Activated T-cell treated with anti-CD3 and anti-CD28 coated beads for 24 hours (primary cell): ENCODE measurements around the gene SCN4A.
A peak's percentile ranks its signal among the peaks of the same experiment; 100 is the strongest.
"Not testable (repeated sequence)": the region's sequence is repeated elsewhere in the genome, so short reads cannot be mapped to it uniquely, and the experiment has no call there.

Experiments
- DNase-seq: peaks from one replicate; pipeline ENCODE4 v3.0.0-alpha.2; 2020; ENCODE audit warnings: low read depth

Gene SCN4A

GRCh38 chr17:63934183-63935112 is 38.3 kb downstream of the SCN4A start:
- no peak for DNase-seq

- DNase-seq: no peak
Observed at GRCh38 chr17:63933598-63933997, 39.1 kb downstream of the SCN4A start.

GRCh38 chr17:63932721-63933120 is 40.0 kb downstream of the SCN4A start:
- DNase-seq: no peak

DNA sequence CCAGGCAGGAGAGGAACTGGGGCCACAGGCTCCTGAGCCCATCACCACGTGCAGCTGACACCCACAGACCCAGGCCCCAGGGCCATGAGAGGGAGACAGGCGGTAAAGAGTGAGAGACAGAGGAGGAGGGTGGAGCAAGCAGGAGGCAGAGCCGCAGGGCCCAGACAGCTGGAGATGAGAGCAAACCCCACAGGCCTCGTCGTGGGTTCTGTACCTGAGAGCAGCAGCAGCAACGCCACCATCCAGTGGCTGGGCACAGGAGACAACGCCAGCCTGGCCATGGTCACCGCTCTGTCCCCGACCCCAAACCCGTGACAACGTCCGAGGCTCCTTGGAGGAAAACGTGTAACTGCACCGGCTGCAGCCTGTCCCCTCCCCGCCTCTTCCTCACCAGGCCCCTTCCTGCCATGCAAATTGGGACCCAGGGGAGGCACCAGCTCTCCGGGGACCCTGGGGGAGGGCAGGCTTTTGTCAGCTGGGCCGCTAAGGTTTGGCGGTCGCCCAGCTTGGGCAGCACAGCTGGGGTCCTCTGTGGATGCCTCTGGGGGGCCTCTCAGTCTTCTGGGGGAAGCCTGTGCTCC is 40.6 kb downstream of the SCN4A start, which contains the start of gene CD79B:
Gene CD79B (minus strand): TSS at position 351 of the 581 bp plus-strand sequence. CDS start 70 bp downstream, at position 281.
- peak; percentile 30 for DNase-seq

DNA sequence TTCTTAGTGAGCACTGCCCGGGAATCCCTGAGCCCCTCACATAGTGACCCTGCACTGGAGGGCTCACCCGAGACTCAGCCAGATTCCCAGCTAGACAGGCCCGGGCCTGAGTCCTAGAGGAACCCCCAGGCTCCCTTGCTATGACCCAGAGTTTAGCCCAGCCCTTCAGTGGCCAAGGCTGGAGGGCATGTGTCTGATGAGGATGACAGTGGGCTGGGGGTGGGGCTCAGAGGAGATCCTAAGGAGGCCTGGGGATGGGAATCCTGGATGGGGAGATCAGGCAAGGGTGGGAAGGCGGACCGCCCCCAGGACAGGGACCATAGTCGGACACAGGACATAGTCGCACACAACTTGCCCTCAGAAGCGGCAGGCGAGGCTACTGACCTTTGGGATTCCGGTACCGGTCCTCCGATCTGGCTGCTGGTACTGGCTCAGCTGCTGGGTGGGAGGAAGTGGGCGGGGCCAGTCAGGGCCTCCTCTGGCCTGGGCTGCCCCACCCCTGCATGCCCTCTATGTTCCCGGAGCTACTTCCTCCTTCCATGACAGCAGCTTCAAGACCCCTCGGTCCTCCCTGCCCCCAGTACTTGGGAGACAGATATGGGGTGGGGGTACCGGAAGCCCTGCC is 41.7 kb downstream of the SCN4A start:
- peak; percentile 35 for DNase-seq

- DNase-seq: no peak
Observed at GRCh38 chr17:63929860-63930766, 42.6 kb downstream of the SCN4A start.

- no peak for DNase-seq
Observed at GRCh38 chr17:63928966-63929695, 43.6 kb downstream of the SCN4A start.

GRCh38 chr17:63928172-63928666 is 44.5 kb downstream of the SCN4A start:
- no peak for DNase-seq

GRCh38 chr17:63927464-63928171 is 45.1 kb downstream of the SCN4A start:
- DNase-seq: no peak

DNA sequence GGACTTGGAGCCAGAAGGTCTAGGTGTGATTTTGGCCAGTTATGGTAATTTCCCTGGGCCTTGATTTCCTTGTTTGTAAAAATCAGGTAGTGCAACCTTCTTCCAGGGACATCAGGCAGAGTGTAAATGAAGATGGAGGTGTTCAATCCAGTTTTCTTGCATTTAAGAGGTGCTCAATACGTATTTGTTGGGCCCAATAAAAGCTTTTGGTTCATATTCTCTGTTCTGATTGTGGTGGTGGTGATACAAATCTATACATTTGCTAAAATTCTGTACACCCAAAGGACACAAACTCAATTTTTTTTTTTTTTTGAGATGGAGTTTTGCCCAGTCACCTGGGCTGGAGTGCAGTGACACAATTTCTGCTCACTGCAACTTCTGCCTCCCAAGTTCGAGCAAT is 46.6 kb downstream of the SCN4A start:
- DNase-seq: no peak

GRCh38 chr17:63925615-63926014 is 47.1 kb downstream of the SCN4A start:
- no peak for DNase-seq

GRCh38 chr17:63922402-63922801 is 50.3 kb downstream of the SCN4A start:
- DNase-seq: not testable (repeated sequence)

DNA sequence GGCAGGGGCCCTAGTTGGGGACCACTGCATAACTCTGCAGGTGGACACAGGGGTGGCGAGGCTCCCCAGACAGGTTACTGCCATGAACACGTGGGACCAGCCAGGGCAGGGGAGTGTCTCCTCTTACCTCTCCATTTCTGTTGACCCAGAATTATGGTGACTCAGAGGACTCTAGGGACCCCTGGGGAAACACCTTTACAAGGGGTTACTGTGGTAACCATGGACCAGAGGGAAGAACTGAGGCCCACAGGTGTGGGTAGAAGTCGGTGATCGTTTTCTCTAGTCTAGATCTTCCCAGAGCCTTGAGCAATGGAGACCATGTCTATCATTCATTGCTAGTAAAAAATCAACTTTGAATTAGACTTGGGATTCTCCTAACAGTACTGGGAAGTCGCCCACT is 51.9 kb downstream of the SCN4A start:
- DNase-seq: not testable (repeated sequence)

GRCh38 chr17:63920050-63920449 is 52.7 kb downstream of the SCN4A start:
- not testable (repeated sequence) for DNase-seq

DNA sequence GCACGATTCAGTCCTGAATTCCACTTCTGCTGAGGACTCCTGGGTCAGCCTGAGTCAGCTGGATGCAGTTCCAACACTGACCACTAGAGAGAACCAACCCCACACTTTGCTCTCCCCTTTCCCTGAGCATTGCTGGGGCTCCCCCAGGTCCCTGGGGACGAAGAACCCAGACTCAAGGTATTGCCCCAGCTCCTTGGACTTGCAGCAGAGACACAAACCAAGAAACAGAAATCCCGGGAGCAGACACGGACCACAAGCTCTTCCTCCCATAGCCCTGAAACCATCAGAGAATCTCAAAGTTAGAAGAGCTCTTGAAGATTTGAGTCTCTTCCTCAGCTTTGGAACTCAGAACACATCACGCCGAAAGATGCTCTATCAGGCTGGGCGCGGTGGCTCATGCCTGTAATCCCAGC is 53.4 kb downstream of the SCN4A start:
- peak; percentile 72 for DNase-seq

- not testable (repeated sequence) for DNase-seq
Observed at GRCh38 chr17:63918789-63919305, 53.9 kb downstream of the SCN4A start, which contains the start of gene GH1. Gene GH1, minus strand, starts transcription at chr17:63918839. Its CDS starts 63 bp downstream, at chr17:63918776.

DNA sequence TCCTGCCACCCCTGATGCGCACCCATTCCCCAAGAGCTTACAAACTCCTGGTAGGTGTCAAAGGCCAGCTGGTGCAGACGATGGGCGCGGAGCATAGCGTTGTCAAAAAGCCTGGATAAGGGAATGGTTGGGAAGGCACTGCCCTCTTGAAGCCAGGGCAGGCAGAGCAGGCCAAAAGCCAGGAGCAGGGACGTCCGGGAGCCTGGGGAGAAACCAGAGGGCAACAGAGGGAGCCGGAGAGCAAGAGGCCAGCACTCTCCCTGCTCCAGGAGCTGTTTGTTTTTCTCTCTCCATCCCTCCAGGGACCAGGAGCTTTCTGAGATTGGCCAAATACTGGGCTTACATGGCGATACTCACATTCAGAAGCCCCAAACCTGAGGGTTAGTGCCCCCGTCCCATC is 54.4 kb downstream of the SCN4A start:
- no peak for DNase-seq

GRCh38 chr17:63917646-63918045 is 55.1 kb downstream of the SCN4A start:
- DNase-seq: no peak

DNA sequence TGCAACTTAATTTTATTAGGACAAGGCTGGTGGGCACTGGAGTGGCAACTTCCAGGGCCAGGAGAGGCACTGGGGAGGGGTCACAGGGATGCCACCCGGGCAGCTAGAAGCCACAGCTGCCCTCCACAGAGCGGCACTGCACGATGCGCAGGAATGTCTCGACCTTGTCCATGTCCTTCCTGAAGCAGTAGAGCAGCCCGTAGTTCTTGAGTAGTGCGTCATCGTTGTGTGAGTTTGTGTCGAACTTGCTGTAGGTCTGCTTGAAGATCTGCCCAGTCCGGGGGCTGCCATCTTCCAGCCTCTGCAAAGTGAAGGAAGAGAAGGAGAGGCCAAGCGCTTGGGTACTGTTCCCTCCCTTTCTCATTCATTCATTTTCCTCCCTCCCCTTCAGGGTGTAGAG is 55.5 kb downstream of the SCN4A start:
- not testable (repeated sequence) for DNase-seq
